ENCODE results near the gene GOLGA6L7.
"Not testable (repeated sequence)": the region's sequence is repeated elsewhere in the genome, so short reads cannot be mapped to it uniquely, and the experiment has no call there.

GRCh38 chr15:28843520-28843919, 4.9 kb downstream of the GOLGA6L7 start:
- TF ChIP-seq EZH2 (IDR thresholded peaks at IDR 0.05; ENCODE audit: low read depth, unreplicated experiment); EZH2phosphoT487 (IDR thresholded peaks at IDR 0.05; ENCODE audit: unreplicated experiment); POLR2AphosphoS5 (IDR thresholded peaks at IDR 0.05; ENCODE audit: low read depth); CTCF (conservative IDR thresholded peaks at IDR 0.05; ENCODE audit: low read depth in 2 of 2); REST (IDR thresholded peaks at IDR 0.05; ENCODE audit: unreplicated experiment); ZNF462 (CRISPR knock-in tag; IDR thresholded peaks at IDR 0.05); STAT1 (IDR thresholded peaks at IDR 0.05; ENCODE audit: unreplicated experiment); ETS1 (IDR thresholded peaks at IDR 0.05); JUNB (IDR thresholded peaks at IDR 0.05; ENCODE audit: unreplicated experiment); NANOG (IDR thresholded peaks at IDR 0.05; ENCODE audit: borderline replicate concordance): not testable (repeated sequence)

All from GM23338 (cell line).